ENCODE results near the gene CMSS1.
A peak's percentile ranks its signal among the peaks of the same experiment; 100 is the strongest.

CMSS1 gene

GRCh38 chr3:99842826-99843589 is 25.3 kb downstream of the CMSS1 start:
- H2BK5ac ChIP-seq (ENCODE audit: low read depth, low read length, poor library complexity): no peak overlapping the region
- H3K9ac ChIP-seq (ENCODE audit: low read length): no peak overlapping the region
- no CpG with 5 or more reads among the region's 2 CpGs for whole genome bisulfite sequencing (ENCODE audit: extremely low coverage, insufficient coverage, insufficient read length)
- no peak overlapping the region for H3K4me3 ChIP-seq (ENCODE audit: low read depth, low read length)
- no peak overlapping the region for H2BK12ac ChIP-seq (ENCODE audit: low read length)
- no peak overlapping the region for H2AK5ac ChIP-seq (ENCODE audit: low read length)
- H2BK120ac ChIP-seq (ENCODE audit: insufficient read depth, low read length, poor library complexity): no peak overlapping the region
- H3K27ac ChIP-seq (ENCODE audit: low read depth, low read length): no peak overlapping the region
- no peak overlapping the region for H3K18ac ChIP-seq (ENCODE audit: low read length)
- no peaks in the 10 kb centered on the region for H3K36me3 ChIP-seq (ENCODE audit: control insufficient read depth in 1 of 2, insufficient read depth in 2 of 2, low read length in 2 of 2)
- H4K91ac ChIP-seq (ENCODE audit: low read depth, low read length): no peak overlapping the region
- no peaks in the 10 kb centered on the region for H3K9me3 ChIP-seq (ENCODE audit: insufficient read depth, low read depth, low read length)
- H3K4me2 ChIP-seq (ENCODE audit: low read length): no peak overlapping the region
- no peak overlapping the region for H3K23ac ChIP-seq (ENCODE audit: low read length)
- no peak overlapping the region for H3K4ac ChIP-seq (ENCODE audit: low read depth, low read length)
- H3K14ac ChIP-seq (ENCODE audit: low read length): no peak overlapping the region
- H2AFZ ChIP-seq (ENCODE audit: insufficient read depth, low read length, poor library complexity): no peak overlapping the region
- H4K8ac ChIP-seq (ENCODE audit: low read depth, low read length): no peak overlapping the region
- H3K27me3 ChIP-seq (ENCODE audit: insufficient read depth, low read length): no peaks in the 10 kb centered on the region
- H3K79me2 ChIP-seq (ENCODE audit: control insufficient read depth, insufficient read depth, low read length, poor library complexity): no peaks in the 10 kb centered on the region
- H3K4me1 ChIP-seq (ENCODE audit: control insufficient read depth in 1 of 2, insufficient read depth in 2 of 2, low read length in 2 of 2): no peaks in the 10 kb centered on the region
- no peak overlapping the region for H4K12ac ChIP-seq (ENCODE audit: low read depth, low read length)
- H3K79me1 ChIP-seq (ENCODE audit: low read length): no peaks in the 10 kb centered on the region
- peak in 1 of 2 donors; percentile 58 for DNase-seq

DNA sequence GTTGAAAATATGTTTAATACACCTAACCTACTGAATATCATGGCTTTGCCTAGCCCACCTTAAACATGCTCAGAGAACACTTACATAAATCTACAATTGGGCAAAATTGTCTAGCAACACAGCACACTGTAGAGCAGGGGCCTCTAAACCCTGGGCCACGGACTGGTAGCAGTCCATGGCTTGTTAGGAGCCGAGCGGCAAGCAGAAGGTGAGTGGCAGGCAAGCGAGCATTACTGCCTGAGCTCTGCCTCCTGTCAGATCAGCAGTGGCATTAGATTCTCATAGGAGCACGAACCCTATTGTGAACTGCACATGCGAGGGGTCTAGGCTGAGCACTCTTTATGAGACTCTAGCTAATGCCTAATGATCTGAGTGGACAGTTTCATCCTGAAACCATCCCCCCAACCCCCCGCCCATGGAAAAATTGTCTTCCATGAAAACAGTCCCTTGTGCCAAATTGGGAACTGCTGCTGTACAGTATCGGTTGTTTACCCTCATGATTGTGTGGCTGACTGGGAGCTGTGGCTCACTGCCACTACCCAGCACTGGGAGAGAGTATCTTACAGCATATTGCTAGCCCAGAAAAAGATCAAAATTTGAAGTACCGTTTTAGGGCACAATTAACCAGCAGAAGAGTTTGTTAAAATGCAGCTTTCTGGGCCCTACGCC is 26.1 kb downstream of the CMSS1 start:
- H2BK5ac ChIP-seq (ENCODE audit: low read depth, low read length, poor library complexity): no peak overlapping the region
- H2BK120ac ChIP-seq (ENCODE audit: insufficient read depth, low read length, poor library complexity): no peak overlapping the region
- no peaks in the 10 kb centered on the region for H3K79me2 ChIP-seq (ENCODE audit: control insufficient read depth, insufficient read depth, low read length, poor library complexity)
- H3K4me2 ChIP-seq (ENCODE audit: low read length): no peak overlapping the region
- H4K8ac ChIP-seq (ENCODE audit: low read depth, low read length): no peak overlapping the region
- H3K23ac ChIP-seq (ENCODE audit: low read length): no peak overlapping the region
- peaks cover 1 to 5% of the 10 kb centered on the region in 2 experiments for H3K36me3 ChIP-seq (ENCODE audit: control insufficient read depth in 1 of 2, insufficient read depth in 2 of 2, low read length in 2 of 2)
- H4K12ac ChIP-seq (ENCODE audit: low read depth, low read length): no peak overlapping the region
- no peaks in the 10 kb centered on the region for H3K79me1 ChIP-seq (ENCODE audit: low read length)
- no CpG with 5 or more reads among the region's 10 CpGs for WGBS (ENCODE audit: extremely low coverage, insufficient coverage, insufficient read length)
- H3K27ac ChIP-seq (ENCODE audit: low read depth, low read length): no peak overlapping the region
- H3K9me3 ChIP-seq (ENCODE audit: insufficient read depth, low read depth, low read length): no peaks in the 10 kb centered on the region
- no peak overlapping the region for H3K4me3 ChIP-seq (ENCODE audit: low read depth, low read length)
- no peak overlapping the region for H2AFZ ChIP-seq (ENCODE audit: insufficient read depth, low read length, poor library complexity)
- H3K18ac ChIP-seq (ENCODE audit: low read length): no peak overlapping the region
- no peak overlapping the region for H2AK5ac ChIP-seq (ENCODE audit: low read length)
- no peak overlapping the region for H2BK12ac ChIP-seq (ENCODE audit: low read length)
- H3K4me1 ChIP-seq (ENCODE audit: control insufficient read depth in 1 of 2, insufficient read depth in 2 of 2, low read length in 2 of 2): no peaks in the 10 kb centered on the region
- no peak overlapping the region for H4K91ac ChIP-seq (ENCODE audit: low read depth, low read length)
- H3K4ac ChIP-seq (ENCODE audit: low read depth, low read length): no peak overlapping the region
- H3K9ac ChIP-seq (ENCODE audit: low read length): no peak overlapping the region
- H3K27me3 ChIP-seq (ENCODE audit: insufficient read depth, low read length): no peaks in the 10 kb centered on the region
- no peak overlapping the region for H3K14ac ChIP-seq (ENCODE audit: low read length)
- no peak for DNase-seq

DNA sequence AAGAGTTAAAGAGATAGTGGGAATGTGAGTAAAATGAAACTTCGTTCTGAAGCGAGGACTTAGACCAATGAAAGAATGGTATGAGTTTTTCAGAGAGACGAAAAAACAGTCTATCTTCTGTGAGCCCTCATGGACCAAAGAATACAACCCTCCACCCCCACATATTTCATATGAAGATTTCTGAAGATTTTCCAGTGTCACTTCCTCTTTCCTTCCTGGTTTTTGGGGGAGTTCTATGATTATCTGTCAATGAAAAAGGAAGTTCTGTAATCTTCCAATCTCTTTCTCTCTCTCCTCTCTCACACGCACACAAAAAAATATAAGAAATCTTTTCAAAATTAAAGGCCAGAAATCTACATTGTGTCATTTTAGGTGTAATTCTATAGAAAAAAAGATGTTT is 27.7 kb downstream of the CMSS1 start:
- no peaks in the 10 kb centered on the region for H3K27me3 ChIP-seq (ENCODE audit: insufficient read depth, low read length)
- no peak overlapping the region for H3K23ac ChIP-seq (ENCODE audit: low read length)
- no peaks in the 10 kb centered on the region for H3K9me3 ChIP-seq (ENCODE audit: insufficient read depth, low read depth, low read length)
- no peak overlapping the region for H3K18ac ChIP-seq (ENCODE audit: low read length)
- no peak overlapping the region for H3K4ac ChIP-seq (ENCODE audit: low read depth, low read length)
- no peak overlapping the region for H2BK5ac ChIP-seq (ENCODE audit: low read depth, low read length, poor library complexity)
- H2BK120ac ChIP-seq (ENCODE audit: insufficient read depth, low read length, poor library complexity): no peak overlapping the region
- H3K9ac ChIP-seq (ENCODE audit: low read length): no peak overlapping the region
- H3K4me2 ChIP-seq (ENCODE audit: low read length): no peak overlapping the region
- no peak overlapping the region for H2AFZ ChIP-seq (ENCODE audit: insufficient read depth, low read length, poor library complexity)
- no peaks in the 10 kb centered on the region for H3K4me1 ChIP-seq (ENCODE audit: control insufficient read depth in 1 of 2, insufficient read depth in 2 of 2, low read length in 2 of 2)
- no peak overlapping the region for H3K4me3 ChIP-seq (ENCODE audit: low read depth, low read length)
- DNase-seq: no peak
- WGBS (ENCODE audit: extremely low coverage, insufficient coverage, insufficient read length): 100% methylated on average over 1 of the region's 4 CpGs
- H2BK12ac ChIP-seq (ENCODE audit: low read length): no peak overlapping the region
- H4K91ac ChIP-seq (ENCODE audit: low read depth, low read length): no peak overlapping the region
- no peak overlapping the region for H4K8ac ChIP-seq (ENCODE audit: low read depth, low read length)
- no peak overlapping the region for H3K14ac ChIP-seq (ENCODE audit: low read length)
- peaks cover 2 to 8% of the 10 kb centered on the region in 2 experiments for H3K36me3 ChIP-seq (ENCODE audit: control insufficient read depth in 1 of 2, insufficient read depth in 2 of 2, low read length in 2 of 2)
- H4K12ac ChIP-seq (ENCODE audit: low read depth, low read length): no peak overlapping the region
- H3K27ac ChIP-seq (ENCODE audit: low read depth, low read length): no peak overlapping the region
- H3K79me2 ChIP-seq (ENCODE audit: control insufficient read depth, insufficient read depth, low read length, poor library complexity): no peaks in the 10 kb centered on the region
- no peak overlapping the region for H2AK5ac ChIP-seq (ENCODE audit: low read length)
- H3K79me1 ChIP-seq (ENCODE audit: low read length): no peaks in the 10 kb centered on the region

DNA sequence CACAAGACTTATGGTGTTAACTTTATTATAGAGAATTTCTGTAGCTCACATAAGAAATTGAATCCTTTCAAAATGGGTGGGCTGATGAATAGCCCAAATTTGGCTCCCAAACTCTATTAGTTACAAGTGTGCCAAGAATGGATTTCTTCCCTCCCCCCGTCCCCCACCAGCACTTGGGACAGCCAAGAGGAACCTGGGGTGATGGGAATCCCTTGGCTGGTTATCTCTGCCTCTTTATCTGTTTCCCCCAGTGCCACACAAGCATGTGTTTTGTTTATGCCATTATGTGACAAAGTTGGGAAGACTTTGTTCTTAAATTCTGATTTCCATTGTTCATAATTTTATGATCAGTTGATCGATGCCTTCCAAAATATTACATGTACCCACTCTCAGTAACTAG is 28.3 kb downstream of the CMSS1 start:
- no peaks in the 10 kb centered on the region for H3K79me2 ChIP-seq (ENCODE audit: control insufficient read depth, insufficient read depth, low read length, poor library complexity)
- peaks cover 3 to 11% of the 10 kb centered on the region in 2 experiments for H3K36me3 ChIP-seq (ENCODE audit: control insufficient read depth in 1 of 2, insufficient read depth in 2 of 2, low read length in 2 of 2)
- H2BK5ac ChIP-seq (ENCODE audit: low read depth, low read length, poor library complexity): no peak overlapping the region
- no peaks in the 10 kb centered on the region for H3K4me1 ChIP-seq (ENCODE audit: control insufficient read depth in 1 of 2, insufficient read depth in 2 of 2, low read length in 2 of 2)
- no peak overlapping the region for H3K27ac ChIP-seq (ENCODE audit: low read depth, low read length)
- H2AFZ ChIP-seq (ENCODE audit: insufficient read depth, low read length, poor library complexity): no peak overlapping the region
- H3K18ac ChIP-seq (ENCODE audit: low read length): no peak overlapping the region
- WGBS (ENCODE audit: extremely low coverage, insufficient coverage, insufficient read length): no CpG with 5 or more reads among the region's 2 CpGs
- no peak overlapping the region for H3K23ac ChIP-seq (ENCODE audit: low read length)
- H4K12ac ChIP-seq (ENCODE audit: low read depth, low read length): no peak overlapping the region
- no peak overlapping the region for H4K91ac ChIP-seq (ENCODE audit: low read depth, low read length)
- H2BK12ac ChIP-seq (ENCODE audit: low read length): no peak overlapping the region
- H3K9ac ChIP-seq (ENCODE audit: low read length): no peak overlapping the region
- H3K4me3 ChIP-seq (ENCODE audit: low read depth, low read length): no peak overlapping the region
- no peak overlapping the region for H2BK120ac ChIP-seq (ENCODE audit: insufficient read depth, low read length, poor library complexity)
- H3K4ac ChIP-seq (ENCODE audit: low read depth, low read length): no peak overlapping the region
- no peaks in the 10 kb centered on the region for H3K9me3 ChIP-seq (ENCODE audit: insufficient read depth, low read depth, low read length)
- no peak for DNase-seq
- no peak overlapping the region for H2AK5ac ChIP-seq (ENCODE audit: low read length)
- H3K14ac ChIP-seq (ENCODE audit: low read length): no peak overlapping the region
- H3K4me2 ChIP-seq (ENCODE audit: low read length): no peak overlapping the region
- no peaks in the 10 kb centered on the region for H3K27me3 ChIP-seq (ENCODE audit: insufficient read depth, low read length)
- H3K79me1 ChIP-seq (ENCODE audit: low read length): no peaks in the 10 kb centered on the region
- H4K8ac ChIP-seq (ENCODE audit: low read depth, low read length): no peak overlapping the region
